Tibial nerve (tissue), 4 donors: Measurements from ENCODE around the gene NSUN7. TPM values are rescaled to one million over a fixed set of nuclear protein-coding genes. Genes with fewer than 3 reads are reported as not detected.
A peak's percentile ranks its signal among the peaks of the same experiment; 100 is the strongest.

Source experiments
- DNase-seq, 2 donors: peaks; one replicate each; pipeline ENCODE4 v3.0.0-alpha.2; 2019; ENCODE audit warnings: low spot score in 2 of 2
- H3K27ac ChIP-seq, 4 donors: fragments of 200-600 bp; sonication (generic) in 3 of 4; one replicate each; pipeline ENCODE4 v1.5.1; 2017 to 2019; ENCODE audit warnings: mild to moderate bottlenecking in 1 of 4
- H3K27me3 ChIP-seq, 2 donors: fragments of 200-600 bp; sonication (generic) in 1 of 2; one replicate each; pipeline versions ENCODE4 v1.5.1 to v1.6.0; 2017 to 2019
- H3K36me3 ChIP-seq, 3 donors: fragments of 200-600 bp; sonication (generic); one replicate each; pipeline ENCODE4 v1.5.1; 2018 to 2019
- H3K4me1 ChIP-seq, 4 donors: fragments of 200-600 bp; sonication (generic) in 3 of 4; one replicate each; pipeline ENCODE4 v1.5.1; 2017 to 2019
- H3K4me3 ChIP-seq, 4 donors: fragments of 200-600 bp; sonication (generic) in 3 of 4; one replicate each; pipeline ENCODE4 v1.5.1; 2017 to 2019; ENCODE audit warnings: mild to moderate bottlenecking in 1 of 4, moderate library complexity in 1 of 4
- H3K9me3 ChIP-seq, 4 donors: fragments of 200-600 bp; sonication (generic) in 3 of 4; one replicate each; pipeline ENCODE4 v1.5.1; 2017 to 2019
- CTCF ChIP-seq, 5 experiments: fragments of 200-600 bp in 3 of 5; fragments of 450-650 bp in 2 of 5; sonication (generic) in 3 of 5; IDR thresholded peaks; one replicate each; pipeline ENCODE4 v1.5.1; 2016 to 2019; ENCODE audit warnings: antibody characterized with exemption in 5 of 5, mild to moderate bottlenecking in 3 of 5, moderate library complexity in 2 of 5
- EP300 ChIP-seq, 2 donors: sonication (generic); formaldehyde crosslinking; IDR thresholded peaks; one replicate each; pipeline ENCODE4 v1.6.1; 2017; ENCODE audit warnings: antibody characterized with exemption in 2 of 2, mild to moderate bottlenecking in 1 of 2
- POLR2A ChIP-seq, 2 donors: fragments of 450-650 bp; IDR thresholded peaks; one replicate each; pipeline ENCODE4 v1.6.1; 2017; ENCODE audit warnings: antibody characterized with exemption in 2 of 2, mild to moderate bottlenecking in 2 of 2, moderate library complexity in 2 of 2
- WGBS, 2 donors: methylation state at CpG; one replicate each; pipeline ENCODE4 v1.1.5; 2018; 5-methylcytosine and 5-hydroxymethylcytosine counted together
- total RNA-seq, 4 donors: library from RNA; depleted of rRNA; stranded (reverse); fragments of >200 nt; gene quantifications; one replicate each; pipeline ENCODE4 v1.1.0, GENCODE V29; 2016

Gene NSUN7
- total RNA-seq, 4 donors from 2014 or later: 2.0 to 3.1 (median 2.1) TPM; not detected in 1

DNA sequence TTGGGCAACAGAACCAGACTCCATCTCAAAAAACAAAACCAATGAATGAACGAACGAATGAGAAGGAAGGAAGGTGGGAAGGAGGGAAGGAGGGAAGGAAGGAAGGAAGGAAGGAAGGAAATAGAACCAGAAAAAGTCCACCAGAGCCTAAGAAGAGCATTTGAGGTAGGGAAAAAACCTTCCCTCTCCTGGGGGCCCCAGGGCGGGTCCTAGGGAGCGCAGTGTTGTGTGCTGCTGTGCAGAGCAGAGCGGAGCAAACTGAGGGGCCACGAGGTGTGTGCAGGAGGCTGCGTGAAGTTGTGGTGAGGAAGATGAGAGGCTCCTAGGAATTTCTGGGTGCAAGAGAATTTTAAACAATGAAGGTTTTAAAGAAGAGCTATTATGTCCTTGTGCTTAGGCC is 16.0 kb upstream of the NSUN7 start:
- peak overlapping the region in 1 of 4 donors; percentile 11 for H3K27ac ChIP-seq
- no peak for DNase-seq
- 74 to 77% methylated on average over 7 of the region's 7 CpGs for WGBS, 2 donors
- TF ChIP-seq EP300 (IDR thresholded peaks at IDR 0.05) (no peak), CTCF (IDR thresholded peaks at IDR 0.05) (no peak)
- no peaks in the 10 kb centered on the region for H3K36me3 ChIP-seq
- no peaks in the 10 kb centered on the region for H3K9me3 ChIP-seq
- H3K4me1 ChIP-seq: peaks cover 0 to 4% (median 0%) of the 10 kb centered on the region in 4 donors
- no peak overlapping the region for H3K4me3 ChIP-seq
- no peaks in the 10 kb centered on the region for H3K27me3 ChIP-seq

GRCh38 chr4:40734497-40734896 is 15.3 kb upstream of the NSUN7 start:
- Histone ChIP-seq H3K27ac (peak overlapping the region in 1 of 4 donors; percentile 27), H3K9me3 (no peaks in the 10 kb centered on the region), H3K4me1 (peaks cover 0 to 4% (median 0%) of the 10 kb centered on the region in 4 donors), H3K36me3 (no peaks in the 10 kb centered on the region), H3K27me3 (no peaks in the 10 kb centered on the region), H3K4me3 (no peak overlapping the region)
- DNase-seq: no peak
- WGBS, 2 donors: 62 to 63% methylated on average over 5 of the region's 5 CpGs
- TF ChIP-seq EP300 (IDR thresholded peaks at IDR 0.05): no peak
- TF ChIP-seq CTCF (IDR thresholded peaks at IDR 0.05): no peak

- Histone ChIP-seq H3K4me1 (peaks cover 0 to 2% (median 0%) of the 10 kb centered on the region in 4 donors), H3K27ac (no peak overlapping the region), H3K4me3 (no peak overlapping the region), H3K9me3 (no peaks in the 10 kb centered on the region), H3K36me3 (no peaks in the 10 kb centered on the region), H3K27me3 (peaks cover 0 to 8% of the 10 kb centered on the region in 2 donors)
- no peak for DNase-seq
- WGBS, 2 donors: 85 to 86% methylated on average over 1 of the region's 1 CpG
- TF ChIP-seq CTCF (IDR thresholded peaks at IDR 0.05) (peak in 2 of 5 experiments; percentile 15 to 19), POLR2A (IDR thresholded peaks at IDR 0.05) (no peak)
Observed at GRCh38 chr4:40736910-40737309, 12.8 kb upstream of the NSUN7 start.

- Histone ChIP-seq H3K36me3 (no peaks in the 10 kb centered on the region), H3K4me1 (no peaks in the 10 kb centered on the region), H3K27ac (no peak overlapping the region), H3K27me3 (peaks cover 0 to 8% of the 10 kb centered on the region in 2 donors), H3K9me3 (no peaks in the 10 kb centered on the region), H3K4me3 (no peak overlapping the region)
- 45 to 49% methylated on average over 2 of the region's 2 CpGs for WGBS, 2 donors
- DNase-seq: no peak
- TF ChIP-seq CTCF (IDR thresholded peaks at IDR 0.05) (no peak), EP300 (IDR thresholded peaks at IDR 0.05) (no peak), POLR2A (IDR thresholded peaks at IDR 0.05) (no peak)
Observed at GRCh38 chr4:40737879-40738278, 11.9 kb upstream of the NSUN7 start.

DNA sequence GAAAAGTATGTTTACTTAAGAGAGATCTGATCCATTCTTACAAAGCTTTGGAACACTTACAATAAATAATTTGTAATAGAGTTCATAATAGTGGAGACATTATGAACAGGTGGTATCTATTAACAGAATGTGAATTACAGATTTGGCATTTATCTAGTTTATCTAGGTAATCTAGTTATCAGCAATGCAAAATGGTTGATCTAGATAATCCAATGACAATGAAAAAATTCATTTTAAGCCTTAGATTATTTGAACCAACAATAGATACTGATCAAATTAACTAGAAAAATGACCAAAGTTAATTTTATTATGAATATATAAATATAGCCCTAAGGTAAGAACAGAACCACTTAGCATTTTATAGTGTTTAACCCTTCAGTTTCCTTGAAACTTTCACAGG is 10.4 kb upstream of the NSUN7 start:
- no peak for DNase-seq
- Histone ChIP-seq H3K4me3 (no peak overlapping the region), H3K27ac (no peak overlapping the region), H3K4me1 (no peaks in the 10 kb centered on the region), H3K36me3 (no peaks in the 10 kb centered on the region), H3K9me3 (no peaks in the 10 kb centered on the region), H3K27me3 (peaks cover 0 to 8% of the 10 kb centered on the region in 2 donors)
- TF ChIP-seq EP300 (IDR thresholded peaks at IDR 0.05) (no peak), CTCF (IDR thresholded peaks at IDR 0.05) (no peak), POLR2A (IDR thresholded peaks at IDR 0.05) (no peak)
